GM12801 (cell line): Measurements from ENCODE around the gene SC5D.

Experiments
- TF ChIP-seq, protein P1 (sequence below): IDR thresholded peaks from one replicate; pipeline ENCODE4 v1.5.1; 2011; ENCODE audit warnings: control low read depth; ENCODE audit not compliant: insufficient read length; ENCODE audit errors: extremely low read depth

The SC5D gene, protein sequence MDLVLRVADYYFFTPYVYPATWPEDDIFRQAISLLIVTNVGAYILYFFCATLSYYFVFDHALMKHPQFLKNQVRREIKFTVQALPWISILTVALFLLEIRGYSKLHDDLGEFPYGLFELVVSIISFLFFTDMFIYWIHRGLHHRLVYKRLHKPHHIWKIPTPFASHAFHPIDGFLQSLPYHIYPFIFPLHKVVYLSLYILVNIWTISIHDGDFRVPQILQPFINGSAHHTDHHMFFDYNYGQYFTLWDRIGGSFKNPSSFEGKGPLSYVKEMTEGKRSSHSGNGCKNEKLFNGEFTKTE

DNA sequence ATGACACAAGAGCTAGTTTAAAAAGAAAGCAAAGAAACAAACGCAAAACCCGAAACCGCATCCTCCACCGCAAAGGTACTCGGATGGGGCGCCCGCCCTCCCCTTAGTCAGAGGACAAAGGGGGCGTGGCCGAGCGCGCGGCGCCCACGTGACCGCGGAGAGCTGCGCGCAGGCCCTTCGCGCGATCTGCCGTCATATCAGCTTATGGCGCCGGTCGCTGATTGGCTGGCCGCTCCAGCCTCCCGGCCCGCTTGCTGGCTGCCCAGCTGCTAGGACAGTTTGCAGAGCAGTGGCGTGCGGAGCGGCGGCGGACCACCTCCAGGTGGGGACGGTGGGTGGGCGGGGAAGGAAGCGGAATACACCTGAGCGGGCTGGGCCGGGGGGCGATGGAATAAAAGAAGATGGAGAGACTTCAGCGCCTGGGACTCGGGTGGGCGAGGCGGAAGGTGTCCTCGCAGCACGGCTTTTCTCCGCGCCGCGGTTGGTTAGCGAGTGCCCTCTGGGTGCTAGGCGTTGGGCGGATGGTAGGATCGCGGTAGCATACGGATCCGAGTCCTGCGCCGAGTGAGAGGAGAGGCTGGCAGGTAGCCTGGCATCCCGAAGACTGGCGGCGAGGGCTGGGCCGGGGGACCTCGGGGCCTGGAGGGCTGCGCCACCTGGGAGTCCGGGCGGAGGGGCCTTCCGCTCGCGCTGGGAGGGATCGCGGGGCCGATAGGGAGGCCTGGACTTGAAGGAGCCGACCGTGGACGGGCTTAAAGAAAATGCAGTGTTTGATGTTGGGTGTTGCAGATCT lies at the start of gene SC5D:
TSS of gene SC5D (plus strand) at position 277 of the 793 bp plus-strand sequence. CDS start 10,605 bp downstream, outside the sequence.
- TF ChIP-seq, protein P1, sequence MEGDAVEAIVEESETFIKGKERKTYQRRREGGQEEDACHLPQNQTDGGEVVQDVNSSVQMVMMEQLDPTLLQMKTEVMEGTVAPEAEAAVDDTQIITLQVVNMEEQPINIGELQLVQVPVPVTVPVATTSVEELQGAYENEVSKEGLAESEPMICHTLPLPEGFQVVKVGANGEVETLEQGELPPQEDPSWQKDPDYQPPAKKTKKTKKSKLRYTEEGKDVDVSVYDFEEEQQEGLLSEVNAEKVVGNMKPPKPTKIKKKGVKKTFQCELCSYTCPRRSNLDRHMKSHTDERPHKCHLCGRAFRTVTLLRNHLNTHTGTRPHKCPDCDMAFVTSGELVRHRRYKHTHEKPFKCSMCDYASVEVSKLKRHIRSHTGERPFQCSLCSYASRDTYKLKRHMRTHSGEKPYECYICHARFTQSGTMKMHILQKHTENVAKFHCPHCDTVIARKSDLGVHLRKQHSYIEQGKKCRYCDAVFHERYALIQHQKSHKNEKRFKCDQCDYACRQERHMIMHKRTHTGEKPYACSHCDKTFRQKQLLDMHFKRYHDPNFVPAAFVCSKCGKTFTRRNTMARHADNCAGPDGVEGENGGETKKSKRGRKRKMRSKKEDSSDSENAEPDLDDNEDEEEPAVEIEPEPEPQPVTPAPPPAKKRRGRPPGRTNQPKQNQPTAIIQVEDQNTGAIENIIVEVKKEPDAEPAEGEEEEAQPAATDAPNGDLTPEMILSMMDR = no peak

DNA sequence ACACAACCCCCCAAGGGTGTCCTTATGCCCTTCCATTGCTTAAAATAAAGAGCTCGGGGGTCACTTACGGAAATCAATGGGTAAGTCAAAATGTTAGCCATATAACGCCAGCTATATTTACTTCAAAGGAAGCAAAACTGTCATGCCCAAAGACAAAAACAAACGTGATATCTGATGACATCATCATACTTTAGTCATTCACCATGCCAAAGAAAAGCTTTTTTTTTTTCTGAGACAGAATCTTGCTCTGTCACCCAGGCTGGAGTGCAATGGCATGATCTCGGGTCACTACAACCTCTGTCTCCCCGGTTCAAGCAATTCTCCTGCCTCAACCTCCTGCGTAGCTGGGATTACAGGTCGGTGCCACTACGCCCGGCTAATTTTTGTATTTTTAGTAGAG lies 47.7 kb upstream of the SC5D start:
- TF ChIP-seq, protein P1 = no peak

DNA sequence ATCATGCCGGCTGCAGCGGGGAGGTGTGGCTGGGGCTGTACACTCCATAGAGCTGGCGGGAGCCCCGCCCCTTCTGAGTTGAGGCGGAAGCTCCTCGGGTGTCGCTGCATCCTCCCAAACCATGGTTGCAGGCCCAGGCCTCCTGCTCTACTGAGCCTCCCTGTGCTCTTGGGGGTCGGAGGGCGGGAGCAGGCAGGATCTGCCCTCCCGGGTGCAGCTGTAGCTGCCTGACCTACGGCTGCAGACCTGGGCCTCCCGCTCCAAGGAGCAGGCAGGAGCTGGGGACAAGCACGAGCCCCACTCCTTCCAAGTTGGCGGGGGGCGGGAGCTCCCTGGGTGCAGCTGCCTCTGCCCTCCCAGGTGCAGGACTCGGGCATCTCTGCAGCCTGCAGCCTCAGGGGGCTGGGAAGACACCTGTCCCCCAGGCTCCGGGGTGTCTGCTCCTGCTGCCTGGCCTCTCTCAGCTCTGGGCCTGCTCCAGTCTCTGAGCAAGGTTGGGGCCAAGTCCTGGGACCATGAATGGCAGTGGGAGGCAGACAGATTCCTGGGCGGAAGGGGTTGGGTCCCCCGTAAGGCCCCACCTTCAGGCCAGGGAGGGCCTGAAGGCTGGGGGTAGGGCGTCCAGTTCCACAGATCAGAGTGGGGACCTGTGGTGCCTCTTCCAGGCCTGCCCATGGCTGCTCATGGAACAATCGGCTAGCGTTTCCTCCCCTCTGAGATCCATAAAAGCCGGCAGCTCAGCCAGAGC lies 46.4 kb upstream of the SC5D start:
- TF ChIP-seq, protein P1 = no peak

DNA sequence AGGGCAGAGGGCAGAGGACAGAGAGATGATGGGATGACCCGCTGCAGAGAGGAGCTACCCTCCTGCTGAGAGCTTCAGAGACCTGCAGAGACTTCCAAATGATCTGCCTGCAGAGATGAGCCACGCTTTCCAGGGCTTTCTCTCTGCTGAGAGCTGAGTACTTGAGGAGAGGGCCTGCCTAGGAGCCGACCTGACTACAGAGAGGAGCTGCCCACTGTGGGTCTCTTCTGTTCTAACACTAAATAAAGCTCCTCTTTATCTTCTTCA lies 45.9 kb upstream of the SC5D start:
- TF ChIP-seq, protein P1 = no peak

DNA sequence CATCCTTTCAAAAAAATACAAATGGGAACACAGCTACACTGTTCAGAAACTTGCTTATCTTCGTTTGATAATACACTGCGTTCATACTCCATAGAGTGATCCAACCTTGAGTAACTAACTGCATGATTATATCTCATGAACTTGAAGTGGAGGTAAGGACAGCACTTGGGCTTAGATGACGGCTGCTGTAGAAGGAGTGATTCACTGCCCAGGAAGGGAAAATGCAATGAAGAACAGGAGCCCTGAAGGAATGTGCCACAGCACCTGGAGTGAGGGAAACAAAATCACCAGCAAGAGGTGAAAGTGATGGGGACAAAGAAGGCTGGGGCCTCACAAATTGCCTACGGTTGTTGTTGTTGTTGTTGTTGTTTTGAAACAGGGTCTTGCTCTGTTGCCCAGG lies 44.1 kb upstream of the SC5D start:
- TF ChIP-seq, protein P1 = no peak

DNA sequence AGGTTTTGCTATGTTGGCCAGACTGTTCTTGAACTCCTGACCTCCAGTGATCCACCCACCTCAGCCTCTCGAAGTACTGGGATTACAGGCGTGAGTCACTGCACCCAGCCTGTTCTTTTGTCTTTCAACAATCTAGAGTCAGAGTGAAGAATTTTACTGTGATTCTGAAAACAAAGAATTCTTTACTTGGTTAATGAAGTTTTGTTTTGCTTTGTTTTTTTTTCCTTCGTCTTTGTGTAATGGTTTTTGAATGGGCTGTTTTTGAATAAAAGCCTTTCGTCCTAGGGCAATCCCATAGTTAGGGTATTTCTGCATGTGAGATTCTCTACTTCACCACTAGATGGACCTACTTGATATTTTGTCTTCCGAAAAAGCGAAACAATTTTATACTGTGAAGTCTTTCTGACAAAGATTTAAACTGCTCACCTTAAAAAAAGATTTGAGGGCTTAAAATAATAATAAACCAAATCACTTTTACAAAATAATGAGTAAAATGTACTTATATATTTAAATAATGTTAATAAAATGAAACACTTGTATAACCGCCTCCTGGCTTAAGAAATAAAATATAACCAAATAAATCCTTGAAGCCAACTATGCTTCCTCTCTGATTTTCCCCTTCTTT lies 43.4 kb upstream of the SC5D start:
- TF ChIP-seq, protein P1 = no peak

DNA sequence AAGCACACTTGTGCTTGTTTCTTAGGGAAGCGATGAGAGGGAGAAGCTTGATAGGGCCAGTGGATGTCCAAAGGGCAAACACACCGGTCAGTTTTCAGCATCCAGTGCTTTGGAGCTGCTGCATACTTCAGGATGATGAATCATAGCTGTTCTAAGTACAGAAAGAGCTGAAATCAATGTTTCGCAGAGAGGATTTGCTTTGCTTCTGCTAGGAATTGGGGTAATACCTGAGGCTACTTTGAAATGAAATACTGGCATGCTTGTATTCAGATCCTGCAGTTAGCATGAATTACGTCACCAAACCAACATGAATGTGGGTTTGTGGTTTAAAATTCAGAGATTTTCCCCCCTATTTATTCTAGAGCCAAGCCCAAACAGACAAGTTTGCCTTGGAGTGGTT lies 41.7 kb upstream of the SC5D start:
- TF ChIP-seq, protein P1 = no peak
